ENCODE results near the gene NAT10. TPM values are rescaled to one million over a fixed set of nuclear protein-coding genes. Genes with fewer than 3 reads are reported as not detected.

The NAT10 gene
- total RNA-seq, 2 donors from 2014 or later: 113 to 138 TPM

- Mint-ChIP-seq H3K36me3 (ENCODE audit: low read depth) (peaks cover 61% of the 10 kb centered on the region), H3K27me3 (no peaks in the 10 kb centered on the region), H3K4me1 (no peaks in the 10 kb centered on the region), H3K9me3 (no peaks in the 10 kb centered on the region), H3K4me3 (no peak overlapping the region), H3K27ac (no peak overlapping the region)
- ATAC-seq (replicated peaks): peak; percentile 22
Measured at GRCh38 chr11:34149786-34150185, 44.4 kb downstream of the NAT10 start.

GRCh38 chr11:34150494-34151151 lies 45.2 kb downstream of the NAT10 start:
- Mint-ChIP-seq H3K27me3 (no peaks in the 10 kb centered on the region), H3K4me1 (no peaks in the 10 kb centered on the region), H3K36me3 (ENCODE audit: low read depth) (peaks cover 53% of the 10 kb centered on the region), H3K4me3 (no peak overlapping the region), H3K9me3 (no peaks in the 10 kb centered on the region), H3K27ac (no peak overlapping the region)
- ATAC-seq (replicated peaks): no peak

GRCh38 chr11:34151166-34151565 lies 45.7 kb downstream of the NAT10 start:
- H3K27ac Mint-ChIP-seq: no peak overlapping the region
- ATAC-seq (replicated peaks): no peak
- no peaks in the 10 kb centered on the region for H3K27me3 Mint-ChIP-seq
- no peaks in the 10 kb centered on the region for H3K4me1 Mint-ChIP-seq
- H3K9me3 Mint-ChIP-seq: no peaks in the 10 kb centered on the region
- H3K36me3 Mint-ChIP-seq (ENCODE audit: low read depth): peaks cover 47% of the 10 kb centered on the region
- H3K4me3 Mint-ChIP-seq: no peak overlapping the region

DNA sequence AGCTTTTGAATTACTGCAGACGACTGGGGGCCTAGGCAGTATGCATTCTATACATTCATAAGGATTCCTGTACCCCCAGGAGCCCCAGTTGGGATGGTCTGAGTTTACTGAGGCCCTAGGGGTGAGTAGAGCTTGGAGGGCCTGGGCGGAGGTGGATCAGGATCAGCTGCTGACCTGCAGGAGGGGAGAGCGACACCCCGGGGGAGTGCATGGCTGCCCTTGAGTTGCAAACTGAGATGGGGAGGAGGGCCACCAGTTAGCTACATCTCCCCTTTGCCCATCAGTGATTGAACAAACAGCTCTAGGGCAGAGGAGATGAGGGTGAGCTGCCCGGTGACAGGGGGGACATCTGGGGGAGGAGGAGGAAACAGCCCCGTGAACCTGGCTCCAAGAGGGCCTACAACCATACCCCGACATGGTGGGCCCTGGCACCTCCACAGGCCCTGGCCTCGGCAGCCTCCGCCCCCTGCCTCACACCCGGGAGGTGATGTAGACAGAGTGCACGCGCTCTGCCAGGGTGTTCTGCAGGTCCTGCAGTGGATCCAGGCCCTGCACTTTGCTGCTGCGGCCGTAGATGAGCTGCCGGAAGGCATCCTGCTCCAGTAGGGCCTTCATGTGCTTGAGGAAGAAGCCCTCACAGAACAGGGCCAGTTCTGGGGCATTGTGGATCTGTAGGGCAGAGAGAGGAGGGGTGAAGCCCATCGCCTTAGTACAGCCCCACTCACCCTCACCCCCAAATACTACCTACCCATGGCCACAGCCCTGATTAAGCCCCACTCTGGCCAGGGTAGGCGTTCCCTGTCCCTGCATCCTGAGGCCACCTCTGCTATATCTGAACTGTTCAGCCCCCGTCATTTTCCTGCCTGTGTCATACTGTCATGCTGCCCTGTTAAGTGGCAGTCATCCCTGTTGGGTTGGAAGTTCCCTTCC lies 46.8 kb downstream of the NAT10 start:
- H3K9me3 Mint-ChIP-seq: no peaks in the 10 kb centered on the region
- ATAC-seq (replicated peaks): no peak
- H3K4me1 Mint-ChIP-seq: no peaks in the 10 kb centered on the region
- no peaks in the 10 kb centered on the region for H3K27me3 Mint-ChIP-seq
- no peak overlapping the region for H3K4me3 Mint-ChIP-seq
- peaks cover 37% of the 10 kb centered on the region for H3K36me3 Mint-ChIP-seq (ENCODE audit: low read depth)
- peak overlapping the region; percentile 58 for H3K27ac Mint-ChIP-seq

GRCh38 chr11:34154059-34154875 lies 48.8 kb downstream of the NAT10 start:
- no peak for ATAC-seq (replicated peaks)

DNA sequence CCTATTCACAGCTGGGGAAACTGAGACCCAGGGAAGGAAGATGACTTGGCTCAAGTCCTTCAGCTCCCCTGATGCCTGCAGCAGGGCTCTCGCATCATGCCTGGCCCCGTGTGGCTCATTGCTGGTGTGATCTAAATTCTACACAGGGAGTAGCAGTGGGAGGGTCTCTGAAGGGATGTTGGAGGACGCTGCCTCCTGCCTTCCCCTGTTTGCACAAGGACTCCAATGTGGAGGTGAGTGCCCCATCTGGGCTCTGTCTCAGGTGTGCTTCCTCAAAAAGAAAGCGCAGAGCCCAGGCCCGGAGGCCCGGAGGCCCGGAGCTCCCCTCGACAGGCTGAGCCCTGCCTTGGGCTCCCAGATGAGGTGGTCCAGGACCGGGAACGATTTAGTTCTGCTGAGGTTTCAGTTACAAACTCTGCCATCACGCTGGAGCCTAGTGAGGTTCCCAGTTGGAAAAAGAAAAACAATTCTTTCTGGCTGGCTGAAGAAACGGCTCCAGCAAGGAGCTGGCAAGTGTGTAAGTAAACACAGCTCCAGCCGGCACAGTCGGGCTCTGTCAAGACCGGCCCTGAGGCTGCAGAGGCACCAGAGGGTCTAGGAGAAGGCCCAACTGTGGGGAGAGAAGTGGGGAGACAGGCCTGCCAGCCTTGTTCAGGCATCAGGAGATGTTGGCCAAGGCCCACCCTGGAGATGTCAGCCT lies 49.8 kb downstream of the NAT10 start:
- H3K4me1 Mint-ChIP-seq: no peaks in the 10 kb centered on the region
- ATAC-seq (replicated peaks): no peak
- no peak overlapping the region for H3K27ac Mint-ChIP-seq
- H3K36me3 Mint-ChIP-seq (ENCODE audit: low read depth): peaks cover 8% of the 10 kb centered on the region
- no peaks in the 10 kb centered on the region for H3K27me3 Mint-ChIP-seq
- H3K4me3 Mint-ChIP-seq: no peak overlapping the region
- no peaks in the 10 kb centered on the region for H3K9me3 Mint-ChIP-seq

More at GRCh38 chr11:34154059-34154875, 48.8 kb downstream of the NAT10 start:
- H3K9me3 Mint-ChIP-seq: no peaks in the 10 kb centered on the region
- no peaks in the 10 kb centered on the region for H3K4me1 Mint-ChIP-seq
- H3K4me3 Mint-ChIP-seq: no peak overlapping the region
- no peaks in the 10 kb centered on the region for H3K27me3 Mint-ChIP-seq
- H3K27ac Mint-ChIP-seq: no peak overlapping the region
- peaks cover 16% of the 10 kb centered on the region for H3K36me3 Mint-ChIP-seq (ENCODE audit: low read depth)

DNA sequence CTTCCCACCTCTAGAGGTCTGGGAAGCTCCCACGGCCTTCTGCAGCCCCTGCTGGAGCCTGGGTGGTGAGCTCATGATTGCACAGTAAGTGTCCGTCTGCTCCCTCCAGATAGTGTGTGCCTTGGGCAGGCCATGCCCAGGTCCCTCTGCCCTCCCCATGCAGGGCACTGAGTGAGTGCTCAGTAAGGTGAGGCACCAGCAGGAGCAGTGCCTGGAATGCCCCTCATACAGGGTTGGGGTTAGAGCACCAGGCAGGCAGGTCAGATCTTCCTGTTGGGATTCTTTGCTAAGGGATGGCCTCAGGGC lies 50.3 kb downstream of the NAT10 start:
- no peak for ATAC-seq (replicated peaks)
- Mint-ChIP-seq H3K27ac (no peak overlapping the region), H3K27me3 (no peaks in the 10 kb centered on the region), H3K36me3 (ENCODE audit: low read depth) (peaks cover 2% of the 10 kb centered on the region), H3K9me3 (no peaks in the 10 kb centered on the region), H3K4me1 (no peaks in the 10 kb centered on the region), H3K4me3 (no peak overlapping the region)

GRCh38 chr11:34157163-34157562 lies 51.7 kb downstream of the NAT10 start:
- no peaks in the 10 kb centered on the region for H3K36me3 Mint-ChIP-seq (ENCODE audit: low read depth)
- no peaks in the 10 kb centered on the region for H3K4me1 Mint-ChIP-seq
- no peaks in the 10 kb centered on the region for H3K9me3 Mint-ChIP-seq
- ATAC-seq (replicated peaks): no peak
- no peaks in the 10 kb centered on the region for H3K27me3 Mint-ChIP-seq
- no peak overlapping the region for H3K27ac Mint-ChIP-seq
- H3K4me3 Mint-ChIP-seq: no peak overlapping the region

DNA sequence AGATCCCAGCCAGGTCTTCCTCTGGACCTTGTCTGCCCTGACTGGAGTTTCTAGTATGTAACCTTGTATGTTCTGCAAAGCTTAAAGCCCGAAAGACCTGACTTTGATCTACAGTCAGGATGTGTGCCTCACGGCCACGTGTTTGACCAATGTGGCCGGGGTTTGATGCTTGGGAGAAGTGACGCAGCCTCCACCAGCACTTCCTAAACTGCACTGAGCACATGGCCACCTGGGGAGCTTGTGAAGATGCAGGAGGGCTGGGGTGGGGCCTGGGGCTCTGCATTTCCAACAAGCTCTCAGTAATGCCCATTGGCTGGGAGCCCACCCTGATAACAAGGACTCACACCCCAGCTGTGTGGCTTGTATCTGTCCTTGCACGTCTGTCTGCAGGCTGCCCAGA lies 53.2 kb downstream of the NAT10 start:
- Mint-ChIP-seq H3K4me1 (no peaks in the 10 kb centered on the region), H3K9me3 (no peaks in the 10 kb centered on the region), H3K27me3 (no peaks in the 10 kb centered on the region), H3K27ac (no peak overlapping the region), H3K4me3 (no peak overlapping the region), H3K36me3 (ENCODE audit: low read depth) (no peaks in the 10 kb centered on the region)
- peak; percentile 34 for ATAC-seq (replicated peaks)

DNA sequence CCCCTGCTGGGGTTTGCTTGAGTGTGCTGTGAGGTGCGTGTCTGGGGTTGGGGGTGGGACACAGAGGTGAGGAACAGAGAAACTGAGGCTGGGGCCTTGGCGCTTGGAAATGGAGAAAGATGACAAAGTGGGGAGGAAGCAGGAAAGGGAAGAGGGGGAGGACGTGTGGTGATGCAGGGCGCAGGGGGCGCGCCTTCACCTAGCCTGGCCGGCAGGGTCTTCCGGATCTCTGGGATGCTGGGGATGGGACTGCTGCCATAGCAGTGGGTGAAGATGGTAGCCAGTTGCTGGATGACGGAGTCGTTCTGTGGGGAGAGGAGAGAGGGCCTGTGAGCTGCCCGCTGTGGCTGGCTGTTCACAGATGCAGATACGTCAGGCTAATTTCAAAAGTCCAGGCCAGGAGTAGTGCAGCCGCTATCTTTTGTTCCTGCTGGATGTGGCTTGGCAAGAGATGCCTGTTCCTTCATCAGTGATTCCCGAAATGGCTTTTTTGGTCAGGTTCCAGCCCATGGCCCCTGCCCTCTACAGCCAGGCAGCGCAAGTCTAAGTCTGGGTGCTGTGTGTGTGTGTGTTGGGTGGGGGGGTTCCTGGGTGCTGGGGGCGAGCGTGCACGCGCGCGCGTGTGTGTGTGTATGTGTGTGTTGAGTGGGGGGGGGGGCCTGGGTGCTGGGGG lies 54.8 kb downstream of the NAT10 start:
- H3K4me1 Mint-ChIP-seq: no peaks in the 10 kb centered on the region
- no peak overlapping the region for H3K27ac Mint-ChIP-seq
- H3K9me3 Mint-ChIP-seq: no peaks in the 10 kb centered on the region
- no peaks in the 10 kb centered on the region for H3K36me3 Mint-ChIP-seq (ENCODE audit: low read depth)
- no peak overlapping the region for H3K4me3 Mint-ChIP-seq
- H3K27me3 Mint-ChIP-seq: no peaks in the 10 kb centered on the region
- ATAC-seq (replicated peaks): no peak

DNA sequence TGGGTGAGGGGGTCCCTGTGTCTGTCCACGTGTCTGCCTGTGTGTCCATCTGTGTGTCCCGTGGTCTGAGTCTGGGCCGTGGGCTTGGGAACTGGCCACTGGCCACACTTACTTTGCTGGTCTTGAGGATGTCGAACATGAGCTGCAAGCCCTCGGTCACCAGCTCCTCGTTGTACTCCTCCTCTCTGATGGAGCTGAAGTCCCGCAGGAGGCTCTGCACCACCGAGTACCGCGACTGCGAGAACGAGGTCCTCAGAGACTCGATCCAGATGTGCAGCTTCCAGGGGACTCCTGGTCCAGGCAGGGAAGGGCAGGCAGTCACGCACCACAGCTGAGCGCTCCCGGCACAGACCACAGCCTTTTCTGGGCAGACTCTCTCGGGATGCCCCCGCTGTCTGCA lies 55.4 kb downstream of the NAT10 start:
- H3K9me3 Mint-ChIP-seq: no peaks in the 10 kb centered on the region
- no peaks in the 10 kb centered on the region for H3K27me3 Mint-ChIP-seq
- no peak overlapping the region for H3K27ac Mint-ChIP-seq
- no peaks in the 10 kb centered on the region for H3K36me3 Mint-ChIP-seq (ENCODE audit: low read depth)
- ATAC-seq (replicated peaks): no peak
- no peaks in the 10 kb centered on the region for H3K4me1 Mint-ChIP-seq
- H3K4me3 Mint-ChIP-seq: no peak overlapping the region

GRCh38 chr11:34161361-34161760 lies 55.9 kb downstream of the NAT10 start:
- Mint-ChIP-seq H3K9me3 (no peaks in the 10 kb centered on the region), H3K4me3 (no peak overlapping the region), H3K36me3 (ENCODE audit: low read depth) (no peaks in the 10 kb centered on the region), H3K4me1 (no peaks in the 10 kb centered on the region), H3K27me3 (no peaks in the 10 kb centered on the region), H3K27ac (peak overlapping the region; percentile 22)
- ATAC-seq (replicated peaks): no peak

DNA sequence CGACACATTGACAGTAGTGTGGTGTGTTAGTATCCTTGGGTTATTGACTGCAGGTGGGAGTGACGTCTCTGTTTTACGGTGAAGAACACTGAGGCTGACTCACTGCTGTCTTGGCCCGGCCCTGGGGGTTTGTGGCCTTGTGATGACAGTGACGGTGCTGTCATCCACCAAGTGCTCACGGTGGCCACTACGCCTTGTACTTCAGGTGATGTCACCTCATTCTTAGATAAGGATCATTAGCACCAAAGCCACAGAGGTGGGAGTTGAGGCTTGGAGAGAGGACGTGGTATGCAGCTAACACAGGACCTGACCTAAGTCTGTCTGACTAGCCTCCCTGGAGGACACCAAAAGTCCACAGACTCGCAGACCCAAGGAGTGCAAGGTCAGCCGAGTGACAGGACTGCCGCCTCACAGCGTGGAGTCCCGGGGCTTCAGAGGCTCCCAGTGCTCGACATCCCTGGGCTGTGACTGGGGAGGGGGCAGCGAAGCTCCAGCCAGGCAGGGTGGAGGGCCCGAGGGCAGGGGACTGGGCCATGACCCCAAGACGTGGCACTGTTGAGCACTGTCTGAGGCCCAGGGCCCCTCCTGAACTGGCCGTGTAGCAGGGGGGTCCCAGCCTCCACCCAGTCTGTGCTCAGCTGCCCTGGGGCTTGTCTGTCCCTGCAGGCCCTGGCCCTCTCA lies 56.5 kb downstream of the NAT10 start:
- no peaks in the 10 kb centered on the region for H3K4me1 Mint-ChIP-seq
- no peaks in the 10 kb centered on the region for H3K27me3 Mint-ChIP-seq
- ATAC-seq (replicated peaks): peak; percentile 93
- peak overlapping the region; percentile 22 for H3K27ac Mint-ChIP-seq
- no peaks in the 10 kb centered on the region for H3K36me3 Mint-ChIP-seq (ENCODE audit: low read depth)
- H3K4me3 Mint-ChIP-seq: no peak overlapping the region
- no peaks in the 10 kb centered on the region for H3K9me3 Mint-ChIP-seq

Measured in activated T-helper 17 cell treated with anti-CD3 and anti-CD28 coated beads, Interleukin-2, amount 50 U/mL, for 72 hours (primary cell).